AG04449 (cell line): ENCODE measurements around the gene HHATL.

Experiments used
- CTCF ChIA-PET: fragments of 350-600 bp; formaldehyde crosslinking; extraction: SDS; loops from one replicate; lab custom pipeline; 2021; ENCODE audit warnings: antibody characterized with exemption; lab: Yijun Ruan, JAX
- POLR2A ChIA-PET: fragments of 400-600, 350-600 bp; formaldehyde crosslinking; extraction: SDS; loops from one replicate; lab custom pipeline; 2020; ENCODE audit warnings: antibody characterized with exemption, inconsistent platforms; lab: Yijun Ruan, JAX
- DNase-seq: peaks from one replicate; pipeline ENCODE4 v3.0.0-alpha.2; 2010; ENCODE audit warnings: low read depth, low spot score
- H3K4me3 ChIP-seq: 2 replicates; pipeline ENCODE4 v1.5.1; 2011; ENCODE audit warnings: low read depth, mild to moderate bottlenecking, control low read depth, low read length
- TF ChIP-seq, protein P1 (sequence below): IDR thresholded peaks from one replicate; pipeline ENCODE4 v1.5.1; 2011; ENCODE audit warnings: mild to moderate bottlenecking, moderate library complexity, low read length, control low read depth, inconsistent platforms; ENCODE audit not compliant: insufficient read depth; ENCODE audit errors: missing control alignments

The HHATL gene

DNA sequence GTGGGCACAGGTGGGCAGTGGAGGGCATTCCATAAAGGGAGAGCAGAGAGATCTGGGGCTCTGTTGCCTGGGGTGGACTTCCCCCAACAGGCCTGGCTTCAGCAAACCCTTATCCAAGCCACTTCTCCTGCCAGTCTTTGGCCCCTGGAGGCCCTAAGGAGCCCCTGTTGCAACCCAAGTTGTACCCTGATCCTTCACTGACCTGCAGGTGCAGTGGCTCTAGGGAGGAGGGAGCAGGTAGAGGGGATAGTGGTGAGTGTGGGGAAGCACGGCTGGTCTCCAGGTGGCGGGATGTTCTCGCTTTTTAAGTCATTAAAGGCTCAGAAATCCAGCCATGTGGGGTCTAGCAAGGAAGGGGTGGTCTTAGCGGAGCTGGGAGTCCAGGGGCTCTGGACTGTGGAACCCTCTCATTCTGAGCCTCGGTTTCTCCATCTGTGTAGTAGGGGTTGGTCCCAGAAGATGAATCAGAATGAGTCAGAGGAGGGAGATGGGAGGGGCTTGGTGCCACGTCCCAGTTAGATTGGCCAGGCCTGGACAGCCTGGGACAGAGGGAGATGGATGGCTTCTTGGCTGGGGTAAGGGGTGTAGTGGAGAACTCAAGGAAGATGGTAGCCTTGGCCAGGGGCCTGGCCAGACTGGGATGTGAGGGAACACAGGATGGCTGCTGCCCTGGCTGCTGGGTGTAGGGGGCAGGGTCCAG is 46.5 kb downstream of the HHATL start:
- ChIA-PET CTCF (interaction anchor here (2.5 kb wide), 1 partner anchor 10 kb away, joined by 9 read pairs; no protein-coding TSS in a partner anchor), POLR2A (no interaction called here)
- H3K4me3 ChIP-seq = peak overlapping the region; percentile 78
- DNase-seq = no peak
- TF ChIP-seq, protein P1, sequence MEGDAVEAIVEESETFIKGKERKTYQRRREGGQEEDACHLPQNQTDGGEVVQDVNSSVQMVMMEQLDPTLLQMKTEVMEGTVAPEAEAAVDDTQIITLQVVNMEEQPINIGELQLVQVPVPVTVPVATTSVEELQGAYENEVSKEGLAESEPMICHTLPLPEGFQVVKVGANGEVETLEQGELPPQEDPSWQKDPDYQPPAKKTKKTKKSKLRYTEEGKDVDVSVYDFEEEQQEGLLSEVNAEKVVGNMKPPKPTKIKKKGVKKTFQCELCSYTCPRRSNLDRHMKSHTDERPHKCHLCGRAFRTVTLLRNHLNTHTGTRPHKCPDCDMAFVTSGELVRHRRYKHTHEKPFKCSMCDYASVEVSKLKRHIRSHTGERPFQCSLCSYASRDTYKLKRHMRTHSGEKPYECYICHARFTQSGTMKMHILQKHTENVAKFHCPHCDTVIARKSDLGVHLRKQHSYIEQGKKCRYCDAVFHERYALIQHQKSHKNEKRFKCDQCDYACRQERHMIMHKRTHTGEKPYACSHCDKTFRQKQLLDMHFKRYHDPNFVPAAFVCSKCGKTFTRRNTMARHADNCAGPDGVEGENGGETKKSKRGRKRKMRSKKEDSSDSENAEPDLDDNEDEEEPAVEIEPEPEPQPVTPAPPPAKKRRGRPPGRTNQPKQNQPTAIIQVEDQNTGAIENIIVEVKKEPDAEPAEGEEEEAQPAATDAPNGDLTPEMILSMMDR = no peak

DNA sequence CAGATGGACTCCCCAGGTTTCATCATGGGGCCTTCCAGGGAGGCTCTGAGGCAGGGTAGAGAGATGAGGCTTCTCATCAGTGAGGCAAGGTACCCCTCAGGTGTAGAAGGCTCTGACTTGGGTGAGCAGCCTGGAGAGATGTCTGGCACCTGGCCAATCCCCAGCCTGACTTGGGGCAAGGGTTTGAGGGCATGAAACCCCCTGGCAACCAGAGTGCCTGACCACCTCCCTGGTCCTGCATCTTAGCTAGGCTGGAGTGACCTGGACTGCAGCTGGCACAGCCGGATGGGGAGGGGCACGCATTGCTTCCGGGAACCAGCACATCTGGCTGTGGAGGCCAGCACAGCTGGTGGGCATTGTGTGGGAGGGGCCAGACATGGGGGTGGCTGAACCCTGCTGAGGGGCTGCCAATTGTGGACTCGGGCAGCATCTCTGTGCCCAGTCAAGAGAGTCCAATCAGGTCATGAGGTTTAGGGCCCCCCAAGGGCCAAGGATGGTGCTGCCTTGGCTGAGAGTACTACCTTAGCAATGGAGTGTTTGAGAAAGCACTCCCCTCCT is 47.2 kb downstream of the HHATL start:
- no peak for DNase-seq
- TF ChIP-seq, protein P1 = no peak
- POLR2A ChIA-PET = no interaction called here
- CTCF ChIA-PET = interaction anchor here (1.6 to 2.5 kb wide), 2 partner anchors 11 to 90 kb away, joined by 6 to 9 read pairs; no protein-coding TSS in a partner anchor
- peak overlapping the region; percentile 78 for H3K4me3 ChIP-seq

DNA sequence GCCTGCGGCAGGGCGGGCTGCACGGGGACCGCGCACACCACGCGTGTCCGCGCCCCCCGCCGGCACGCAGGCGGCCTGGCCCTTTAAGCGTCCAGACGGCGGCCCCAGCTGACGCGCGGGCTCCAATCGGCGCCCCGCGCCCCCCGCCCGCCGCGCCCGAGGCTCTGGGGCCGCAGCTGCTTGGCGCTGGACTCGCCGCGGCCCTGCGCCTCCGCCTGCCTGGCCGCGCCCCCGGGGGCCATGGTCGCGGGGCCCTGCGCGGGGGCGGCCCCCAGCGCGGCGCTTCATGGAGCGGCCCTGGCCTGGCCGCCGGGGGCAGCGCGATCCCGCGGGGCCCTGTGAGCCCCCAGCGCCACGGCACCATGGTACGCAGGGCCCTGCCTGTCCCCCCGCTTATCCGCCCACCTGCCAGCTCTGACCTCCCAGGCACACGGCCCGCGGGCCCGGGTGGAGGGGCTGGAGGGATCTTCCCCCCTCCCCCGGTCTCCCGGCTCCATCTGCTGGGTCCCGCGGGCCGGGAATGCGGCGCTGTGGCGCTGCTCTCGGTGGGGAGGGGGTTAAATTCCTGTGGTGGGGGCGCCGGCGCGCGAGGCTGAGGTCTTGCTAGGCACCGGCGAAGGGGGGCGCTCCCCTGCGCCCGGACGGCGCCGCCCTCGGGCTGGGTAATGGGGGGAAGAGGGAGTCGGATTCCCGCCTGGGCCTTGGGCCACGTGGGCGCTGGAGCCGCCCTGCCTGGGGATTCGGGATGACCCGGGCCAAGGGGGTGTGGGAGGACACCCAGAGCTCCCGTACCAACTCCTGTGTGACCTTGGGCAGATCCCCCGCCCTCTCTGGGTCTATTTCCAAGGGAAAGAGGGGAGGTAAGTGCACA is 48.0 kb downstream of the HHATL start:
- no peak for DNase-seq
- POLR2A ChIA-PET = interaction anchor here (0.7 kb wide), 1 partner anchor 15 kb away, joined by 3 read pairs; no protein-coding TSS in a partner anchor
- TF ChIP-seq, protein P1 = peak; percentile 41
- CTCF ChIA-PET = interaction anchor here (0.7 to 2.5 kb wide), 4 partner anchors 11 to 91 kb away, joined by 3 to 9 read pairs (median 4); no protein-coding TSS in a partner anchor
- peak overlapping the region; percentile 78 for H3K4me3 ChIP-seq

DNA sequence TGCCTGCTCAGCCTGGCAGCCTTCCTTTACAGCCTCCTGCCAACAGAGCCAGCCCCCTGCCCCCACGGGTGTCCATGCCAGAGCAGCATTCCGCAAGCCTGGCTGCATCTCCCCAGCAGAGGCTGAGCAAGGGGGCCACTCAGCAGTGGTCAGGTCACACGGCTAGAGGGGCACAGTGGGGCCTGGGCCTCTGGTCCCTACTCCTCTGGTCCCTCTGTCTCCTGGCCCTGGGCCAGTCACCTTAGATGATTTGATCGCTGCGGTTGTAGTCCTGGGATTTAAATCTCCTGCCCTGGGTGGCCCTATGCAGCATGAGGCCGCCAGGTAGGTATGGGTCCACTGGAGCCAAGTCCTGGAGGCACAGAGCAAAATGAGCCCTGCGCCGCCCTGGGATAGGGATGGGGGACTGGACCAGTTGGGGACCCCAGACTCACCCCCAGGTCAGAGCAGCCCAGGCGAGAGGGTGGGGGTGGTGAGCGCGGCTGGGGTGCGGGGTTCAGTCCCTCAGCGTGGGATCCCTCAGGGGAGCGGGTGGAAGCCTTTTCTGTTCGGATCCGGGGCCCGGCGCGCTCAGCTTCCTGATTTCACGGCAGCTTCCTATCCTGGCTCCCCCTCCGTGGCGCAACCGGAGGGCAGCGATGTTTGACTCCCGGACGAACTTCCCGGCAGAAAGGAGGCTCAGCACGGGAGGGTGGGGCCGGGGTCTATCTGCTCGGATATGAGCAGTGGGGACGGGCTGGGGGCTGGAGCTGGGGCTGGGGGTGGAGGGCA is 48.9 kb downstream of the HHATL start, which contains the start of gene ZBTB47:
Gene ZBTB47, plus strand, starts transcription at position 138 of the 771 bp plus-strand sequence. CDS start 4,659 bp downstream, outside the sequence.
- TF ChIP-seq, protein P1 = no peak
- CTCF ChIA-PET = interaction anchor here (0.7 to 3.3 kb wide), 6 partner anchors 12 to 94 kb away, joined by 3 to 36 read pairs (median 4); no protein-coding TSS in a partner anchor
- POLR2A ChIA-PET = interaction anchor here (0.7 to 2.8 kb wide), 2 partner anchors 16 to 53 kb away, joined by 3 to 15 read pairs; partner anchors contain the start of gene NKTR
- DNase-seq = no peak
- H3K4me3 ChIP-seq = peak within 1 kb of the TSS; percentile 78

DNA sequence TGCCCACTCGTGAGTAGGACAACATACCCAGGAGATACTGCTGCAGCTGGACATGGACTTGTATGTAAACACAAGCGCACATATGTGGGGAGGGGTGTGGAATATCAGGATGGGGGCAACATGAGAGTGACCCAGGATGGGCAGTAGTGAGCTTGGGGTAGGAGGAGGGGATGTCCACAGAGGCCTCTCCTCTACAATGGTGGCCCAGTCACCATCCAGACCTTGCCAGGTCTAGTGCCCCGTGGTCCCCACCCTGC is 49.4 kb downstream of the HHATL start:
- DNase-seq = no peak
- POLR2A ChIA-PET = interaction anchor here (1.9 to 2.8 kb wide), 2 partner anchors 8 to 52 kb away, joined by 10 to 15 read pairs; partner anchors contain the start of gene NKTR
- TF ChIP-seq, protein P1 = no peak
- H3K4me3 ChIP-seq = peak overlapping the region; percentile 78
- CTCF ChIA-PET = interaction anchor here (1.2 to 3.3 kb wide), 2 partner anchors 91 to 95 kb away, joined by 3 to 36 read pairs; no protein-coding TSS in a partner anchor
